ENCODE measurements around the gene RGS6.

Gene RGS6

DNA sequence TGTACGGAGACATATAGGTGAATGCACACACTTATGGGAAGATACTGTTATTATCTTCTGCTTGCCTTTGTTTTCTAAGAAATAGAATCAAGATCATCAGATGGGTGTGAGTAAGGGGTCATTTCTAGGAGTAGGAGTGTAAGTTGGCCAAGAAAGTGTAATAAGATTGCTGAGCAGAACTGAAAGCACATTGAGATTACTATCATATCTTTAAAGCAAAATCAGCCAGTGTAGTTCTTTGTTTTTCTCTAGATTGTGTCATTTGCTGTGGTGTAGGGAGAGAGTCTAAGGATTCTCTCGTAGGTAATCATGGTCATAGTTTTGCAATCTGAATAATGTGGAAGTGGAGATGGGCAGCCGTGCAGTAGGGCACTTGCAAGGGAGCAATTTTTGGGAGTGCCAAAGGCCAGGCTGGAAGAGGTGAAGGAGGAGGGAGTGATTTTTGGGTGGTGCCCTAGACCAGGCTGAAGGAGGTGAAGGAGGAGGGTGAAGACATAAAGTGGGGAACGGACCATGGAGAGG lies 131.6 kb downstream of the RGS6 start:
- DNase-seq (ENCODE audit: extremely low read depth in 1 of 2, low read depth in 1 of 2), result no peak

DNA sequence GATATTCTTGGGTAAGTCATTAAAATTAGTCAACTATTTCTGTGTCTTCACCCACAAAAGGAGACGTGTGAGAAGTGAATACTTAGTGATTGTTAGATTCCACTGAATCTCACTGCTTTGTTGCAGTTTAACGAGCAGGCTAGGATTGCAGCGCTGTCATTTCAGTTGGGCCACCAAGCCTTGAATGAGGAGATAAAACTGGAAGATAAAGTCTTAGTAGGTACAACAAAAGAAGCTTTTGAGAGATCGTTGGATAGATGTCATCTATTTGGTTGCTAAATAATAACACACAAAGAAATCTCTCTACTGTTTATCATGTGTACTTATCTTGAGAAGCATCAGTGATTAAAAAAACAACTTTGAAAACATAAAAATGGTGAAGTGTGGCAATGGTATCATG lies 132.3 kb downstream of the RGS6 start:
- DNase-seq (ENCODE audit: extremely low read depth in 1 of 2, low read depth in 1 of 2), result no peak

DNA sequence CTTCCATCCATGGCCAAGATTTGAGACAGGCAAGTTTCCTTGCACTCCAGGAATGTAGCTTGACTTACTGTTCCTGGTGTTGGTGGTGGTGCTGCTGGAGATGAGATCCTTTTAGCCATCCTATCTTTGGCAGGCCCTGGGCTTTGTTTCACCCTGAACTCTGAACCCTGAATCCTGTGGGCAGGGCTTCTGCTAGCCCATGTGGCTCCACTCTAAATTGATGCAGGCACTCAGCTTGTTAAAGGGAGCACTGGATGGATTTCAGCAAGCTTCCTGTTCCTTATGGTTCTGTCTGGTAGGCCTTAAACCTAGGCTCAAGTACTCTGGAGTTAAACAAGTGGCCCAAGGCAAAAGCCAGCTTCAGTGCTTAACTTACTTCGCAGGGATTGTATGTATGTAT lies 138.2 kb downstream of the RGS6 start:
- no peak for DNase-seq (ENCODE audit: extremely low read depth in 1 of 2, low read depth in 1 of 2)

DNA sequence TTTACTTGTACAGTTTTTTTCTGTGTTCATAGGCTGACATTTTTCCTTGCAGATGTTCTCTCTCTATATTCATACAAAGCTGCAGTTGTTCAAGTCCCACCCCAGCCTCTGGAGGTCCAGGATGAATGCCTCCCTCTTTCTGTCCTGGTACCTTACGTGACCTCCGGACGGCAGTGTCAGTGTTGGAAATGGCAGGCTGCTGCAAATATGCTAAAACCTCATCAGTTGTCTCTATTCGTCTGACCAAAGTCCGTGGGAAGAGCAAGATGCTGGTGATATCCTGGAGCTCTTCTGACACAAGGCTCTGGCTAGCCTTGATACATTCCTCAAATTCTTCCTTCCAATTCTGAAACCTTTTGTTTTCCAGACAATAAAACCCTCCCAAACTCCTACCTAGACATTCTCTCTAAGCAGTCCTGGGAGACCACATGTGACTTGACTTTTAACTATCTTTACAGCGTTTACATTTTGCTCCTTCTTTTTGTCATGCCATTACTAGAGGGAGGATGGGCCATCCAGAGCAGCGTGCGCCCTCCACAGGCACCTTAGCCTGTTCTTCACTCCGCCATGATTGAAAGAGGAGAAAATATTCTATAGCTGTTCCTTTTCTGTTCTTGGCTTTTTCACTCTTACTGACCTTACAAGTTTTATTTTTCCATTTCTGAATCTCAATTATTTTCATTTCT lies 143.6 kb downstream of the RGS6 start:
- no peak for DNase-seq (ENCODE audit: extremely low read depth in 1 of 2, low read depth in 1 of 2)

DNA sequence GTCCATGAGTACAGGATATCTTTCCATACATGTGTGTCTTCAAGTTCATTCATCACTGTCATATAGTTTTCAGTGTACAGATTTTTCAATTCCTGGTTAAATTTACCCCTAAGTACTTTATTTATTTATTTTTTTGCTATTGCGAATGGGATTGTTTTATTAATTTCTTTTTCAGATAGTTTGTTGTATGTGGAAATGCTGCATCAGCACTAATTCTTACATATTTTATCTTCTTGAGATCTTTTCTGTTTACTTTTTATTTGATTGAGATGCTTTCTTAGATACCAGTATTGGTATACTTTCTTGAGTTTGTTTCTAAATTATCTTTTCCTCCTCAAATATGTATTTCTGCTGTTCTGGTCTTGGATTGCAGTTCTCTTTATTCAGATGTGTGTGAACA lies 148.9 kb downstream of the RGS6 start:
- DNase-seq (ENCODE audit: extremely low read depth in 1 of 2, low read depth in 1 of 2), result no peak

DNA sequence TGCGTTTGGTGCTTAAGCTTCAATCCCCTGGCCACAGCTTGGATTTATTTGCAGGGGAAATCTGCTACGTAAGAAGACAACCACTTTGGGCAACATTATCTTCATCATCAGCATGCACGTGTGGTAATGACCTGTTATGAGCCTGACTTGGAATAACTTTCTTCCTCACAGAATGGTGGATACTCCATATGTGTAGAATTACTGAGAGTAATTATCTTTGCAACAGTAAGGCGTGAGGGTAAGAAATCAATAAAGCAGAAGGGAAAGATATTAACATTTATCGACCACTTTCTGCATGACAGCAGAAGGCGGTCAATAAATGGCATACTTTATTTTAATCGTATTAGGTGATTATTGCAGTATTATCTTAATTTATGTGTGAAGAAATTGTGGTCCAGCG lies 152.7 kb downstream of the RGS6 start:
- DNase-seq (ENCODE audit: extremely low read depth in 1 of 2, low read depth in 1 of 2), result no peak

DNA sequence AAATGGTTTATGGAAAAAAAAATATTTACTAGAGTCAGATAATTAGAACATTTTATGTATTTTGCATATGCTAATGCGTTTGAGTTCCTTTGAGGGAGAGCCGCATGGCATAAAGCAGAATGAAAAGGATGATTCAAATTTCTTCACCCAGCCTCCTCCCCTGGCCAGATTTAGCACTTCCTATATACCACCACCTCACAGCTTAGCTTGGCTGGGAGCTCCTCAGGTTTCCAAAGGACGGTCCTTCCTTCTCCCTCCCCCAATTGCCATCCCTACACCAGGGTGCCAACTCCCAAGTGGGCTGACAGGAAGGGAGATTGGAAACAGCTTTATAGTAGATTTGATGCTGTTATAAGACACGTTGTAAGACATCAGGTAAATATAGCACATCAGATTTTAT lies 157.4 kb downstream of the RGS6 start:
- no peak for DNase-seq (ENCODE audit: extremely low read depth in 1 of 2, low read depth in 1 of 2)

DNA sequence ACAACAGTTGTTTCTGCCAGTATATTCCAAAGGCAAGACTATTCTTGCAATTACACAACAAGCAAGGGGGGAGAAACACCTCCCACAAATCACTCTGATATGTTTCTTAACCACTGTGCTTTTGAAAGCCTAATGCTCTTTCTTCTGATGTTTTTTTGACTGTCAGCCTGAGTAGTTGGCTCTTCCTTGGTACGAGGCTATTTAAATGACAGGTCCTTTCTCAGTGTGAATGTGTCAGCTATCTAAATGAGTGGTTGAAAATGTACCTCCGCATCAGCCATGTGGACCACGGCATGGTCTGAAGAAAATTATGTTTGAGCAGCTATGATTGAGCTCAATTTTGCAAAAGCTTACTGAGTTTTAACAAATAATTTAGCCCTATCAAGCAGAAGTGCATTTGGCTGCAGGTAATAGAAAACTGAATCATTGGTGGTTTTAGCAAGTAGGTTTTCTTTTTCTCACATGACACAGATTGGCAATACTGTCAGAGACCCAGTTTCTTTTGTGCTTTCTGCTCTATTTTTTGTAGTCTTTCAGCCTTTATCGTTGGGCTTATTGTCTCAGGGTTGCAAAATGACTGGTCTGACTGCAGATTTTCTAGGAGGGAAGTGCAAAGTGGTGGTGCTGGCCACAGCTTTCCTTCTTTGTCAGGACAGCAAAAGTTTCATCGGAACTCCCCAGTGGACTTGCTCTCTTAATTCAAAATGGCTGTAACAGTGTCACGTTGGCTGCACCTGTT lies 162.8 kb downstream of the RGS6 start:
- DNase-seq (ENCODE audit: extremely low read depth in 1 of 2, low read depth in 1 of 2), result no peak

DNA sequence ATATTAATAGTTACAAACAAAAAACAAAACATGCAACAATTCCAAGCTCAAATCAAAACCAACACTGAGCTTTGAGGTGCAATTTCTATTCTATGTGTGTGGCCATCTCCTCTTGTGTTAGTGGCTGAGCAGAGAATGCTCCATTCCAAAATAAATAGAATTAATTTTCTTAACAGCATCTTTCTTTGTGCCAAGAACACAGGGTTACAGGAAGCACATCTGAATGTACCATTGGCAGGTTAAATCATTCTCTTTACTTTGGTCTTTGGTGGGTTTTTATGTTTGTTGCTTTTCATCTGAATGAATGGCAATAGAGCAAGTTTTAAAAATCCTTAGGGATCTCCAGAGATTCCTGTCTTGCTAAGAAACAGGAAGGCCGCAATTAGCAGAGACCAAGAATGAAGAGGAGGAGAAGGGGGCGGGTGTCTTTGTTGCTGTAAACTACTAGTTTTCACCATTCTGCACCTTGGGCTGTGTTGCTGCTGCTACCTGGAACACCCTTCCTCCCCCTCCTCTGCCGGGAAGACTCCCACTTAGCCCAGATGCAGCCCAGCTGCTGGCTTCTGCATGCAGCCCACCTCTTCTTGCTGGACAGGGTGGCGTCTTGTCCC lies 165.0 kb downstream of the RGS6 start:
- DNase-seq (ENCODE audit: extremely low read depth in 1 of 2, low read depth in 1 of 2), result no peak

DNA sequence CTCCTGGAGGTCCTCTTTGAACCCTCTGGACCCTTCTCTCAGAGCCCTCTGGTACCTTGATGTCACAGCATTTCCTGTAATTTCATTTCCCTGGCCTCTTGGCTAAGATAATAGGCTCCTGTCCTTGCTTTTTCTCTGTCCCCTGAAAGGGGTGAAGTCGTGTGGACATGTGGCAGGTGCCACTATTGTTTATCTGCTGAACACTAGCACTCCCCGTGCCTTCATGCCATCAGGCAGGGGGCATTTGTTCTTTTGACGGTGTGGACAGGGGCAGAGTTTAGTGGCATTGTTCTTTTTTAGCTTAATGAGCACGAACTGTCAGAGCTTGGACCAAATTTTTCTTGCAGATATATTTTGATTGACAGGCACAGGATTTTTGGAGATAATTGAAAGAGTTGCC lies 166.0 kb downstream of the RGS6 start:
- no peak for DNase-seq (ENCODE audit: extremely low read depth in 1 of 2, low read depth in 1 of 2)

DNA sequence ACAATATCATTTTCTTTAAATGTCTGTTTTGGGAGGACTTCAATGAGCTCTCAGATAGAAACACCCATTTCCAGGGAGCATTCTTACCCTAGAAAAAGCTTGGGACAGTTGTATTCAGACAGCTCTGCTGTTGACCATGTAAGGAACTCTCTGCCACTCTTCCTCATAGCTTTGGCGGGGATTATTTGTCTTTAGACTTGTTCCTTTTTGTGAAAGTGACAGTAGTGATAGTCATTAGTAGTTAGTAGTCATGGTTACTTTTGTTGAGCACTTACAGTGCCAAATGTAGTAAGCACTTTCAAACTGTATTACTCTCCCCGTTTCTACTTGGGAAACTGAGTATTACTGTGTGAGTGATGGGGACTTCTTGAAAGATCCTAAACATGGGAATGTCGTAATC lies 167.3 kb downstream of the RGS6 start:
- DNase-seq (ENCODE audit: extremely low read depth in 1 of 2, low read depth in 1 of 2), result no peak

DNA sequence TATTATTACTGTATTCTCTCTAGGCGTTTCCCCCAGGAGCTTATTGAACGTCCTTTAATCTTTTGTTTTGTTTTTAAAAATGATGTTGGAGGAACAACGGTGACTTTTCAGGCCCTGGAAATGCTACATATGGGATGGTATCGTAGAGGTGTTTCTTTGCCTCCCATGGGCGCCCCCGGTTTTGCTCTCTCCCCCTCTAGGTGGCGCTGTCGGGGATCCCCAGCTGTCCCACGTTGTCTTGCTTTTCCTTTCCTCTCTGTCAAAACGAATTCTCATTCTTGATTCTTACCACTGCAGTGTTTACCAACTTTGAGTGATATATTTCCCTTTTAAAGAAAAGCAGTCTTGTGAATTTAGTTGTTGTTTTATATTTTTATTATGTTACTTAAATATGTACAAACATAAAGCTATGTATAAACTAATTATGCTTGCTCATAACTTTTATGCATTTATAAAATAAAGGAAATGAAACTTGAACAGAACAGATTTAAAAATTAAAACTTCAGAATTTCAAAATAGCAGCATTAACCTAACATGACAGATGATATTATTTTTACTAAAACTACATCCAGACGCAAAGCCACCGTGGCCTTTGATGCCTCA lies 171.9 kb downstream of the RGS6 start:
- peak in 1 of 2 donors; percentile 1 for DNase-seq (ENCODE audit: extremely low read depth in 1 of 2, low read depth in 1 of 2)

DNA sequence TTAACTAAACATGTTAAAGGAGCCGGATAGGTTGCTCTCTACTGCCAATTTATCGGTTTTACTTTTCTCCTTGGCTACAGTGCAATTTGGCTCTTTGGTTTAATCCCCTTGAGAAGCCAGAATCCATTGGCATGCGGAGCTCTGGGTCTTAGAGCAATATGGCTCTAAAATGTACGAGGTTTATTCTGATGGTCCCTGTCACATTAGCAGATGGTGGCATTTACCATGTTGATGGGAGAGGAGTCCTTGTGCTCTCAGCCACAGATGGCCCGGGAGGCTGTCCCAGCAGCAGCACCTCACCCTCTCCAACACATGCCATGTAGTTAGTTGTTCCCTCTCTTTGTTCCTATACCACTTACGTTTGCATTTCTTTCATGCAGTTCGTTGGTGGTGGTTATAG lies 179.7 kb downstream of the RGS6 start:
- no peak for DNase-seq (ENCODE audit: extremely low read depth in 1 of 2, low read depth in 1 of 2)

DNA sequence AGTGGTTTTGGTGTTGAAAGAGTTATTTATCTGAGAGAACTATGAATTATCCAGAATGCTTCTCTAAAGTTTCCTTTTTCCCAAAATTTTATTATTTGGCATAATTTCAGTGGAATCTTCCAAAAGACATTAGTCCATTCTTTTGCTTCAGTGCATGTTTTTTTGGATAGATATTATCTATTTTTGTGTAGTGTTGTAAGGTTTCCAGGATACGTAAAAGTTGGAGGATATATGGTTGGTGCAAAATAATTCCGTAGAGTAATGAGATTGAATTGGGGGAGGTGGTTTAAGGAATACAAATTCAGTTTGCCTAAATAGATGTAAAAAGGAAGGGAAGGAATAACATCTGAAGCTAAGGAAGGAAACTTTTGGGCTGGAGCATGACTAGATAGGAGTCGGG lies 186.6 kb downstream of the RGS6 start:
- DNase-seq (ENCODE audit: extremely low read depth in 1 of 2, low read depth in 1 of 2), result no peak

DNA sequence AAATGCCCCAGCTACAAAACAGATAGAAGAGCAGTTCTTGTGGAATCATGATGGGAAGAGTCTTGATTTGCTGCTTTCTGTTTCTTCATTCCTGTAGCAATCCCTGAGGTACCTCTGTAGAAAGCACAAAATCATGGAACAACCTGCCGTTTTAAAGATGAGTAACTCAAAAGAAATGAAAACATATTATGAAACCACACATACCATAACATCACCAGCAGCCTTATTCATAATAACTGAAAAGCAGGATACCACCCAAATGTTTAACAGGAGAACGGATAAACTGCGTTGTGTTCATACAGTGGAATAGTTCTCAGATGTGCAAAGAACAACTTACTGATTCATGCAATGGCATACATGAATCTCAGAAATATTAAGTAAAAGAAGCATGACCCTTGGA lies 188.1 kb downstream of the RGS6 start:
- DNase-seq (ENCODE audit: extremely low read depth in 1 of 2, low read depth in 1 of 2), result no peak

DNA sequence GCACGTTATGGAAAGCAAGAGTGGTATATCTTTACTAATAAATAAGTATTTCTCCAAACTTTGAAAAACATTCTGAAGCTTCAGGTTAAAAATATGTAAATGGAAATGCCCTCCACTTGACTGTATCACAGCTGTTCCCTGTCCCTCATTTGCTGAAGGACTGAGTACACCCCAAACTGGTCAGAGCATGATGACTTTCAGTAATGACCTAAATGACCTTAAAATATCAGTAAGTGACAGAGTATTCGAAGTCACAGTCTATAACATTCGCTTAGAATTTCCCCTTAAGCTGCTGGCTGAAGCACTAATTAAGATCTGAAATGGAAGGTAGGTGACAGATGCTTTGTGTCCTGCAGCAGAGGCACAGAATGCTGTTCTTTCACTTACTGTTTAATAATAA lies 191.5 kb downstream of the RGS6 start:
- DNase-seq (ENCODE audit: extremely low read depth in 1 of 2, low read depth in 1 of 2), result no peak

DNA sequence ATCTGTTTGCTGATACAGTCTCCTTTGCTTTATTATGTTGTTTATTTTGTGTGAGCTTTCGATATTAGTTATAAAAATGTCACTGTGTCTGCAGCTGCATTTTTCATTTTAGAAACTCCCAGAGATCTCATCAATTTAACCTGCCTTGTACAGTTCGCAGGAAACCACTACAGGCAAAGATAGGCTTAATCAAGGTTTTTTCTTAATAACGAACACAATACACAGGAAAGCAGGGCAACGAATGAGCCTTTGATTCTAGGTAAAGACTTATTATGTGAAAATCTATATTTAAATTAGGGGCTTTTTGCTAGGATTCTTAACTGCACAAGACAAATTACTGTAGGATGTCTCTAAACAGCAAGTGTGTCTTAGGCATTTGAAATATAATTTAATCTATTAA lies 191.9 kb downstream of the RGS6 start:
- DNase-seq (ENCODE audit: extremely low read depth in 1 of 2, low read depth in 1 of 2), result no peak

DNA sequence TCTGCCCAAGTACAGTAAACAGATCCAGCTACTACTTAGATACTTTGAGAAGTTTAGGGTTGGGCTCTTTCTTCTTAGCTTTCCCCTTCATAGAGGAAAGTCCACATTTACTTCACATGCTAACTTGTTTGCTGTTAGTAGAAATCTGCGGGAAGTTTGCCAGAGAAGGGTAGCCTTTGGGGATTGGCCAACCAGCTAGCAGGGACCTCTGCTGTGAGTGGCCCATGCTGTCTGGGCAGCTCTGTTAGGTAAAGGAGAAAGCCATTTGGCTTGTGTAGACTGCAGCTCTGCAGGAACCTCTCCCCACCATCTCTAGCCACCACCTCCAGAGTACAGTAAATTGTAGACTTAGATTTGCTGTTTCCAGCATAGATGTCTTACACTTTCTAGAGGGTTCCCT lies 193.9 kb downstream of the RGS6 start:
- no peak for DNase-seq (ENCODE audit: extremely low read depth in 1 of 2, low read depth in 1 of 2)

DNA sequence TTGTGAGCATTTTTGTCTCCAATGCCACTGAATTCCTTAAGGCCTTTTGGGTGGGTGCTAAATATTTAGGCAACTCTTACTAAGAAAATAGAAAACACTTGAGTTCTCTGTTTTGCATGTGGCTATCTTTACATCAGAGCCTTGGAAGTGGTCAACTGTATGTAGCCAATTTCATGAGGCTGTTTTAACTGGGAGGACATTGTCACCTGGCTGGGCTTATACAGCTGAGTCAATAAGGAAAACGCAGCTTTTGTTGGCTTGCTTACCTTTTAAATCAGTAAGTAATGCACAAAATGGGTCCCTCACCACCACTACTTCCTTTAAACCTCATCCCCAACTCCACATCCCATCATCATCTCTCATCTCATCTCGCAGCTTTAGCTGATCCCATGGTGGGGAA lies 194.3 kb downstream of the RGS6 start:
- DNase-seq (ENCODE audit: extremely low read depth in 1 of 2, low read depth in 1 of 2), result no peak

DNA sequence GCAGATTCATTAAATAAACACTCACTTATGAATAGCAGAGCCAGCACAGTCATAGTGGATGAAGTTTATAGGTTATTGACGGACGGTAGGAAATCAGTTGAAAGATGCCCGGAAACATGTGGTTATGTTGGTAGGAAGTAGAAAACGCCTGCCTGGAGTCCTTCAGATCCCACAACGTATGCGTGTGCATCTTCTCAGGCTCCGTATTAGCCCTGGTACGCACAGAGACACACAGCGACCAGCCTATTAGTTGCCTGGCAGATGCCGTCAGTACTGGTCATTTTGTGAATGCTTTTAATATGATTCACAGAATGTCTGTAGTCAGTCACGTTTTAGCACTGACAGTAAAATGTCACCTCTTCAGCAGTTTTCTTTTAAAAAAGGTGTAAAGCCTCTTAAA lies 196.4 kb downstream of the RGS6 start:
- no peak for DNase-seq (ENCODE audit: extremely low read depth in 1 of 2, low read depth in 1 of 2)

DNA sequence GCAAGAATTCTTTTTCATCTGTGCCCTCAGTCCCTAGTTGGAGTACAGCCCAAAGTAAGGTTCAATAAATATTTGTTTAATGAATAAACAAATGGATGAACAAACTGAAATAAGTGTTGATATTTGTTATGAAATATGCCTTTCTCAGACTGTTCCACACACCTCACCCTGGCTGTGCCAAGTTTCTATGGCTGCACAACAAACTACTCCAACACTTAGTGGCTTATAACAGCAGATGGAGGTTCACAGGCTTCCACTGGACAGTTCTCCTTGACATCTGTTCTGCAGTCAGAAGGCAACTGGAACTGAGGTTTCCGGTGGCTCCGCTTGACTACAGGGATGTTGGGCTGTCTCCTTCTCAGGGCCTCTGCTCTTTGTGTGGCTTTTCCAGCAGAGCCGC lies 197.1 kb downstream of the RGS6 start:
- DNase-seq (ENCODE audit: extremely low read depth in 1 of 2, low read depth in 1 of 2), result no peak

DNA sequence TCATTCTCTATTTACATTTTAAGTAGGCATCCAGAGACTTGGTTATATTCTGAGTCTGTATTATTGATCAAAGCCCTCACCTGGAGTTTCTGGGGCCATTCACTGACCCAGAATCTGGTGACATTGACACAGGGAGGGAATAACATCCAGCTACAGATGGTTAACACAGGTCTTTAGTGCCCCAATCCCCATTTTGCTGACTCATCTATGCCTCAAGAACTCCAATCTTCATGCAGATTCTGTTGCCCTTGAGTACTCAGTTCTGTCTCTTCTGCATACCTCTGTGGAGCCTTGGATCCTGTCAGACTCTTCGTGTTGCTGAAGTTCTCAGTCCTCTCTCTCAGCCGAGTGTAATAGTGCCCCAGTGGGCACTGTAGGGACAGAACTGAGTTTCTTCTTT lies 208.9 kb downstream of the RGS6 start:
- DNase-seq (ENCODE audit: extremely low read depth in 1 of 2, low read depth in 1 of 2), result no peak

All from activated CD8-positive, alpha-beta memory T cell treated with anti-CD3 and anti-CD28 coated beads for 1 hour (primary cell).